Spleen (tissue), 11 donors: ENCODE data around the gene AKAP12. TPM values are rescaled to one million over a fixed set of nuclear protein-coding genes. Genes with fewer than 3 reads are reported as not detected.

Experiments used
- DNase-seq: peaks from one replicate; pipeline ENCODE4 v3.0.0-alpha.2; 2020
- H3K27ac ChIP-seq, 8 donors: fragments of 200-600 bp; sonication (generic) in 7 of 8; 1 replicate in 4 of 8; 2 replicates in 4 of 8; pipeline versions ENCODE4 v1.5.0 to v1.8.0; 2016 to 2021; ENCODE audit warnings: inconsistent platforms in 4 of 8, mild to moderate bottlenecking in 4 of 8, moderate library complexity in 1 of 8
- H3K27me3 ChIP-seq, 7 donors: fragments of 200-600 bp; sonication (generic) in 6 of 7; replicated peaks in 1 of 7; 1 replicate in 4 of 7; 2 replicates in 3 of 7; pipeline versions ENCODE4 v1.5.0 to v1.8.0; 2016 to 2021; ENCODE audit warnings: inconsistent platforms in 3 of 7, mild to moderate bottlenecking in 1 of 7
- H3K36me3 ChIP-seq, 6 donors: fragments of 200-600 bp; sonication (generic) in 5 of 6; 1 replicate in 4 of 6; 2 replicates in 2 of 6; pipeline versions ENCODE4 v1.5.0 to v1.8.0; 2016 to 2021; ENCODE audit warnings: inconsistent platforms in 2 of 6
- H3K4me1 ChIP-seq, 6 donors: fragments of 200-600 bp; sonication (generic) in 5 of 6; 1 replicate in 3 of 6; 2 replicates in 3 of 6; pipeline versions ENCODE4 v1.5.0 to v1.8.0; 2016 to 2021; ENCODE audit warnings: inconsistent platforms in 3 of 6
- H3K4me3 ChIP-seq, 8 donors: fragments of 200-600 bp; sonication (generic) in 7 of 8; 1 replicate in 4 of 8; 2 replicates in 4 of 8; pipeline versions ENCODE4 v1.5.0 to v1.8.0; 2016 to 2021; ENCODE audit warnings: inconsistent platforms in 4 of 8, mild to moderate bottlenecking in 4 of 8, moderate library complexity in 2 of 8
- H3K9me3 ChIP-seq, 8 donors: fragments of 200-600 bp; sonication (generic) in 7 of 8; 1 replicate in 4 of 8; 2 replicates in 4 of 8; pipeline versions ENCODE4 v1.5.0 to v1.8.0; 2016 to 2021; ENCODE audit warnings: inconsistent platforms in 4 of 8
- POLR2A ChIP-seq, 3 donors: fragments of 450-650 bp; IDR thresholded peaks; one replicate each; pipeline ENCODE4 v1.5.1; 2017; ENCODE audit warnings: antibody characterized with exemption in 3 of 3, mild to moderate bottlenecking in 1 of 3
- POLR2AphosphoS5 ChIP-seq, 3 donors: sonication (generic); formaldehyde crosslinking; IDR thresholded peaks; one replicate each; pipeline ENCODE4 v1.5.1; 2017; ENCODE audit warnings: antibody characterized with exemption in 3 of 3
- WGBS, 5 donors: extraction: QIAGEN DNeasy Blood & Tissue Kit in 3 of 5; methylation state at CpG; one replicate each; pipeline versions ENCODE4 v1.1.5 to v1.1.7; 2013 to 2018; 5-methylcytosine and 5-hydroxymethylcytosine counted together
- intact Hi-C: fragments of 100-400 bp; cut with DNase I; formaldehyde crosslinking; loops from one replicate; pipeline ENCODE4 v1.15.0; 2023; ENCODE audit warnings: low total_unique reads
- polyA plus RNA-seq, 3 donors: library from polyadenylated mRNA; stranded (reverse); fragments of 200-250 nt; gene quantifications; one replicate each; pipeline ENCODE4 v1.2.1, GENCODE V29; 2013
- total RNA-seq, 7 donors: library from RNA; depleted of rRNA in 3 of 7; stranded (reverse); fragments of >200 nt in 3 of 7; fragmentation: NEBNext Ultra II Directional in 4 of 7; extraction: Animal tissue kit (Norgen Biotek cat#: 25700) in 4 of 7; gene quantifications; one replicate each; pipeline versions ENCODE4 v1.1.0 to v1.2.1, GENCODE V29; 2016 to 2021
- TF ChIP-seq, protein P1 (sequence below), 11 experiments: fragments of 200-600 bp in 7 of 11; fragments of 450-650 bp in 4 of 11; sonication (generic) in 4 of 11; IDR thresholded peaks in 8 of 11; conservative IDR thresholded peaks in 3 of 11; 1 replicate in 7 of 11; 2 replicates in 4 of 11; pipeline versions ENCODE4 v1.4.0 to v1.8.0; 2016 to 2021; ENCODE audit warnings: antibody characterized with exemption in 11 of 11, inconsistent platforms in 4 of 11, mild to moderate bottlenecking in 1 of 11
- donor health status: healthy with polysubstance abuse.
- donor health status: DM: no; HTN: no; CAD: no; lungs with moderate emphysema.
- donor health status: DM: no; HTN: no; CAD: no.
- donor health status: Bipolar disorder and iron deficiency.
- donor health status: healthy.
- donor health status: DM: no; HTN: no; CAD: no.
- donor health status: DM: yes; HTN: yes; CAD: no.

The AKAP12 gene
- total and polyA plus RNA-seq, 10 donors, result 3.2 to 64.7 (median 44.1) TPM

DNA sequence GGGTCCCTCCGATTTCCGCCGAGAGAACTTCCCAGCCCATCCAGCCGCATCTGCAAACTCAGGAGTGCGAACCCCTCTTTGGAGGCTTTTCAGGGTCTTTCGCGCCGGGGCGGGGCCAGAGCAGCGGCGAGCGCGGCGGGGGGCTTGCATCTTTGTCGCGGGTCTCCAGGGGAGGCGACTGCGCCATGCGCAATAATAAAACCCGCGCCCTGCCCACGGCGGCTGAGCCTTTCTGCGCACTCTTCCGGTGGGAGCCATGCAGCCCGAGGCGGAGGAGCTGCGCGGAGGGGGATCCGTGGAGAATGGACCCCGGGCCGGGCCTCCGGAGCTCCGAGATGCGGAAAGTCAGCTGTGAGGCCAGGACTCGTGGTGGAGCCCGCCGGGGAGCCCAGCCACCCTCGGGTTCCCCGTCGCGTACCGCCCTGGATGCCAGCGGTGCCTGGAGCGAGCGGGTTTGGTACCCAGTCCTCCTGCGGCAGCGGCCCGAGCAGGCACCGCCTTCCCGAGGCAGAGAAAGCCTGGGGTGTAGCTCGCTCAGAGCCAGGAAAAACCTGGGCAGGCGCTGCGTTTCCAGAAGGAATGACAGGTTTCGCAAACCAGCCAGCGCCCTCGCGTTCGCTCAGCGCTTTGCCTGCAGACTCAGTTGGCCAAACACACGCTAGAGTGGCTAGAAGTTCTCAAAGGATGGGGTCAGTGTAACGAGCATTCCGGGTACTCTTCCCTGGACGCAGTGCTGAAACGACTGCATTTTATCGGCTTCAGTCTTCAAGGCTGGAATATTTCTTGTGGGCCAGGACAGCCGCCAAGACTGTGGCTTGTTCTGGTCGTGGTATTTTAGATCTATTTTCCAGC lies 1.2 kb downstream of the AKAP12 start:
- WGBS, 5 donors, result 2 to 6% (median 3%) methylated on average over 22 to 68 of the region's 68 CpGs
- Histone ChIP-seq H3K27me3 (peaks cover 0 to 77% (median 23%) of the 10 kb centered on the region in 7 donors), H3K27ac (peak overlapping the region; percentile 35 to 86 (median 84)), H3K9me3 (no peaks in the 10 kb centered on the region), H3K36me3 (no peaks in the 10 kb centered on the region), H3K4me3 (peak overlapping the region; percentile 46 to 75 (median 50)), H3K4me1 (peaks cover 5 to 24% (median 21%) of the 10 kb centered on the region in 6 donors)
- TF ChIP-seq POLR2AphosphoS5 (IDR thresholded peaks at IDR 0.05) (peak in 2 of 3 donors; percentile 40 to 60), POLR2A (IDR thresholded peaks at IDR 0.05) (no peak)
- intact Hi-C loops, result no loop called here
- no peak for DNase-seq

DNA sequence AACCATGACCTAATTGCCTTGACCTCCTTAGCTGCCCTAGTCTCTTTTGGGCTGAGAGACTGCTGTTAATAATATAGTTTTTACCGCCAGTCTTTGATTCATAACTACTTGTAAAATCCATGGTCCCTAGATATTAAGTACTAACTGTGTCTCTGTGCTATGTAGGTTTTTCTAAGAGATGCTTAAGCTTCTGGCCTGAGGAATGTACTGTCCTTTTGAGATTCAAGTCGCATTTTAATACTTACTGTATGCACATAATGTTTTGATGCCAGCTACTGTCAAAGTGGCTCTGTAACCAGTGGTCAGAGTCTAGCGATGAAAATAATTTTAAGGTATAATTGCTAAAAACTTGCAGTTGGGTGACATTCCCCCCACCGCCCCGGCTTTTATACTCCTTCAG lies 2.1 kb downstream of the AKAP12 start:
- Histone ChIP-seq H3K27me3 (peaks cover 0 to 76% (median 23%) of the 10 kb centered on the region in 7 donors), H3K4me1 (peaks cover 5 to 24% (median 21%) of the 10 kb centered on the region in 6 donors), H3K9me3 (no peaks in the 10 kb centered on the region), H3K27ac (peak overlapping the region in 4 of 8 donors; percentile 10 to 86 (median 84)), H3K4me3 (peak overlapping the region in 7 of 8 donors; percentile 3 to 75 (median 50)), H3K36me3 (no peaks in the 10 kb centered on the region)
- TF ChIP-seq, protein P1, sequence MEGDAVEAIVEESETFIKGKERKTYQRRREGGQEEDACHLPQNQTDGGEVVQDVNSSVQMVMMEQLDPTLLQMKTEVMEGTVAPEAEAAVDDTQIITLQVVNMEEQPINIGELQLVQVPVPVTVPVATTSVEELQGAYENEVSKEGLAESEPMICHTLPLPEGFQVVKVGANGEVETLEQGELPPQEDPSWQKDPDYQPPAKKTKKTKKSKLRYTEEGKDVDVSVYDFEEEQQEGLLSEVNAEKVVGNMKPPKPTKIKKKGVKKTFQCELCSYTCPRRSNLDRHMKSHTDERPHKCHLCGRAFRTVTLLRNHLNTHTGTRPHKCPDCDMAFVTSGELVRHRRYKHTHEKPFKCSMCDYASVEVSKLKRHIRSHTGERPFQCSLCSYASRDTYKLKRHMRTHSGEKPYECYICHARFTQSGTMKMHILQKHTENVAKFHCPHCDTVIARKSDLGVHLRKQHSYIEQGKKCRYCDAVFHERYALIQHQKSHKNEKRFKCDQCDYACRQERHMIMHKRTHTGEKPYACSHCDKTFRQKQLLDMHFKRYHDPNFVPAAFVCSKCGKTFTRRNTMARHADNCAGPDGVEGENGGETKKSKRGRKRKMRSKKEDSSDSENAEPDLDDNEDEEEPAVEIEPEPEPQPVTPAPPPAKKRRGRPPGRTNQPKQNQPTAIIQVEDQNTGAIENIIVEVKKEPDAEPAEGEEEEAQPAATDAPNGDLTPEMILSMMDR (IDR thresholded peaks at IDR 0.05 in 8 of 11, conservative IDR thresholded peaks at IDR 0.05 in 3 of 11), result no peak
- TF ChIP-seq POLR2A (IDR thresholded peaks at IDR 0.05) (no peak), POLR2AphosphoS5 (IDR thresholded peaks at IDR 0.05) (no peak)
- 74 to 78% (median 76%) methylated on average over 5 of the region's 5 CpGs for WGBS, 5 donors
- intact Hi-C loops, result no loop called here
- DNase-seq, result no peak

DNA sequence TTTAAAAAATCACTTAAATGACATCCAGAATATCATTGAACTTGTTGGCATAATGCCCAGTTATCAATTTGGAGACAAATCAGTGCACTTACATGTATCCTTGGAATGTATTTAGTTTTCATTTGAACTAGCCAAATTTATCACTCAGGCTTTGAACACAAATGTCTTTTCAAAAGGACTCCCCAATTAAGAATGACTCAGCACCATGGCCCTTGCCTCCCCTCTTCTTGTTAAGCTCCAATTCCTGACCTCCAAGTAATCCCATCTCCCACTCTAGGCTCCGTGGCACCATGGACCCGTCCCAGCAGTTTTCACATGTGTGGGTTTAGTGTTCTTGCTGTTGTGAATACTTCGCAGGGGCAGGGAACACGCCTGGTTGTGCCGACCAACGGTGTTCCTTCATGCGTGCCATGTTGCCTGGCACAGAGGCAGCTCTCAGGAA lies 2.7 kb downstream of the AKAP12 start:
- intact Hi-C loops, result no loop called here
- Histone ChIP-seq H3K4me1 (peaks cover 5 to 24% (median 21%) of the 10 kb centered on the region in 6 donors), H3K27ac (peak overlapping the region in 4 of 8 donors; percentile 10 to 86 (median 84)), H3K4me3 (peak overlapping the region in 5 of 8 donors; percentile 3 to 75 (median 53)), H3K27me3 (peaks cover 0 to 70% (median 23%) of the 10 kb centered on the region in 7 donors), H3K36me3 (no peaks in the 10 kb centered on the region), H3K9me3 (no peaks in the 10 kb centered on the region)
- WGBS, 5 donors, result 87 to 93% (median 89%) methylated on average over 7 of the region's 7 CpGs
- TF ChIP-seq, protein P1 (IDR thresholded peaks at IDR 0.05 in 8 of 11, conservative IDR thresholded peaks at IDR 0.05 in 3 of 11), result no peak
- TF ChIP-seq POLR2AphosphoS5 (IDR thresholded peaks at IDR 0.05) (no peak), POLR2A (IDR thresholded peaks at IDR 0.05) (no peak)
- DNase-seq, result no peak

DNA sequence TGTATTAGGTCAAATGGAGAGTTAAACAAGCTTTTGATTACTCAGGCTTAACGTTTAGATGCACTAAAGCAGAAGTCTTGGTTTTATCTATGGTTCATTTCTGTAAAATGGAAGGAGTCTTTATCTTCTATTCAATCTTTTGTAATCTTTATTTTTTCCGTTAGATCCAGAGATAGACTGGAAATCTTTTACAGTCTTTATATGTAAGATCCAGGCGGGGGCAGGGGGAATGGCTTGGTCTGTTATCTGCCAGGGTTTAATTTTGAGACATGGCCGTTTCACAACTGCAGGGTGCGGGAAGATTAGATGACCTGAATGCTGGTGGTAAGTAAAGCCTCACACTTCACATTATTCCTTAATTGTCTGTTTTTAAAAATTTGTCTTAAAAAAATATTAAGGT lies 3.7 kb downstream of the AKAP12 start:
- intact Hi-C loops, result no loop called here
- Histone ChIP-seq H3K27ac (no peak overlapping the region), H3K4me3 (peak overlapping the region in 1 of 8 donors; percentile 75), H3K4me1 (peaks cover 5 to 24% (median 21%) of the 10 kb centered on the region in 6 donors), H3K9me3 (no peaks in the 10 kb centered on the region), H3K36me3 (no peaks in the 10 kb centered on the region), H3K27me3 (peaks cover 0 to 60% (median 23%) of the 10 kb centered on the region in 7 donors)
- no peak for DNase-seq
- TF ChIP-seq, protein P1 (IDR thresholded peaks at IDR 0.05 in 8 of 11, conservative IDR thresholded peaks at IDR 0.05 in 3 of 11), result no peak
- TF ChIP-seq POLR2A (IDR thresholded peaks at IDR 0.05) (no peak), POLR2AphosphoS5 (IDR thresholded peaks at IDR 0.05) (no peak)
- 73 to 81% (median 74%) methylated on average over 5 of the region's 5 CpGs for WGBS, 5 donors
